Fibroblast of skin of back (primary cell): ENCODE results near the gene SAG. TPM values are rescaled to one million over a fixed set of nuclear protein-coding genes. Genes with fewer than 3 reads are reported as not detected.

Experiments used
- DNase-seq: peaks from one replicate; pipeline ENCODE4 v3.0.0-alpha.2; 2013
- polyA plus RNA-seq, 2 experiments: library from polyadenylated mRNA; unstranded; fragments of 120-200 nt; gene quantifications; one replicate each; pipeline ENCODE4 v1.2.1, GENCODE V29; 2013; ENCODE audit not compliant: insufficient read length in 2 of 2

Gene SAG
- 0.10 TPM for polyA plus RNA-seq (2013, experiment 1 of 2; ENCODE audit: insufficient read length)
- 0.02 TPM for polyA plus RNA-seq (2013, experiment 2 of 2; ENCODE audit: insufficient read length)

DNA sequence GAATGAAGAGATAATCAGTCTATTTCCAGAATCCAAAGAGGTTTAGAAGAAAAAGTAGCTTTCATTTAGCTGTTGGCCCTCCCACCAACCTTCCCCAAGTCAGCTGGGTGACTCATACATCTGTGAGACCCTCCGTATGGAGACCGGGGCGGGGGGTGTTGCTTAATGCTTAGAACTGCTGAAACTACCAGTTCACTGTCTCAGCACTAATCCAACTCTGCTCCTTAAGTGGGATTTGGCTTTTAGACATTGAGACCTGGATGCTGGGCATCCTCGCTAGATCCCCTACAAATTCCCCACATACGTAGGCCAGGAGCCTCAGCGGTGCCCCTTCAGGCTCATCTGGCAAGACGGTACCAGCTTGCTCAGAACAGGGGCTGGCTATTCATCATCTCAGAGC, at the start of gene SAG:
TSS of gene SAG (plus strand) at position 252 of the 400 bp plus-strand sequence. CDS start 1,374 bp downstream, outside the sequence.
- DNase-seq, result no peak

DNA sequence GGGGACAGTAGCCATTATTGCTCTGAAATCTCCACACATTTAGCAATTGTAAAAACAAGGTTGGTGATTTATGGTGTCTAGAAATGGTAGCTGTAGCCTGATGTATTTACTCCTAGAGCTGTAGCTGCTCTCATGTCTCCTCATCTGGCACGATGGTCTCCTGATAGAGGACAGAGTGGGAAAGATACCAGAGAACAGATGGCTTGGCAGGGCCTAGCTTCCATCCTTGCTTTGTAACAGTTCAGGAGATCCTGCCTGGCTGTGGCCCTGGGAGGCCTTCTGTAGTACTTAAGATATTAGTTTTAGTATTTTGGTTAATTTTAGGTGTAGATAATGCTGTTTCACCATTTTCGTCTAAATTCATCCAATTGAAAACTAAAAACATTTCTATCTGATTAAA, 49.4 kb upstream of the SAG start:
- no peak for DNase-seq

DNA sequence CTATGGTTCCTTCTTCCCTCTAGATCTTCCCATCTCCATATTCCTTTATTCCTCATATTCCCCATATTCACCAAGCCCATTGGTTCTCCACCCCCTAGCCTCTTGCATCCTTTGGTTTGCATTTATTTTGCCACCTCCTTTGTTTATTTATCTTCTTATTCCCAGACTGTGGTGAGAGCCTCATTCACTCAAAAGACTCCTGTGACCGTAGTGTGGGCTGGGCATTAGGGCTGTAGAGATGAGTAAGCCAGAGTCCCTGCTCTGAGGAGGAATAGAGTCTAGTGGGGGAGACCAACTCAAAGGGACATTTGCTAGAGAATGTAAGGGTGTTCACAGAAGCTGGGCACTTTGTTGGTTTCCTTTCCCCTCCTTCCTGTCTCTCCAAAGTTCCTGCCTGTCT, 47.9 kb upstream of the SAG start:
- DNase-seq, result no peak

DNA sequence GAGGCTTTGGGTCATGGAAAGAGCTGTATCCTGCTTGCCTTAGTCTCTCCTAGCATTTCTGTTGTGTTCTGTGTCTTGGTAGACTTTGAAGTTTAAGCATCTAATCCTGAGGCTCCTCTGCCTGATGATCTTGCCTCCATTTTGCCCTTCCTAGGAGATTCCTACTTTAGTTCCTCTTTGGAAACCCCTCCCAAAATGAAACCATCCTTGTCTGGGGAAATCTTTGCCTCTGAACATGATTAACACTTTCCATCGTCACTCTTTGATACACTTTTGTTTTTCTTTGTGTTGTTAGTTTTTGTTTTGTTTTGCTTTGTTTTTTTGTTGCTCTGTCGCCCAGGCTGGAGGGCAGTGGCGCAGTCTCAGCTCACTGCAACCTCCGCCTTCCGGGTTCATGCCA, 47.0 kb upstream of the SAG start:
- DNase-seq, result no peak

DNA sequence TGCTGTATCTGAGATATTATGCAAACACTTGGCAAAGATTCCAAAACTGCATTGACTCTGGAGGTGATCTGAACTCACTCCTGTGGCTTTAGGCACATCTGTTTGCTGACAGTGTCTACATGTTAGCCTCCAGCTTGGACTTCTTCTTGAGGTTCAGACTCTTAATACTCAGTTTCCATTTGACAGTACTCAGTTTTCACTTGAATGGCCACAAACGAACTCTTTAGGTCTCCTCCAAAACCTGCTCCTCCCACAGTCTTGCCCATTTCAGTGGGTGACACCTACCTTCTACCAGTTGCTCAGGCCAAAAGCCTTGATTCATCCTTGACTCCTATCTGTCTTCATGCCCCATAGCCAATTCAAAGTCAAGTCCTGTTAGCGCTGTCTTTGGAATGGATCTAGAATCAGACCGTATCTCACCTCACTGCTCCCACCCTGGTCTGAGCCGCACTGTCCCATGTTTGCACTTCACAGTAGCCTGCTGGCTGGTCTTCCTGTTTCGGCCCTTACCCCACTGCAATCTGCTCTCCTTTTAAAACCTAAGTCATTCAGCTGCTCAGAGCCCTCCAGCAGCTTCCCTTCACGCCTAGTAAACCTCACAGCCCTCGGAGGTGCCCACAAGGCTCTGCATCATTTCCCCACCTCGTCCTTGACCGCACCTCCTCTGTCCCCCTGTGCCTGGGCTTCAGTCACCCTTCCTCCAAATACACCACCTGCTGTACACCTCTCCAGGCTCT, 45.6 kb upstream of the SAG start:
- no peak for DNase-seq

DNA sequence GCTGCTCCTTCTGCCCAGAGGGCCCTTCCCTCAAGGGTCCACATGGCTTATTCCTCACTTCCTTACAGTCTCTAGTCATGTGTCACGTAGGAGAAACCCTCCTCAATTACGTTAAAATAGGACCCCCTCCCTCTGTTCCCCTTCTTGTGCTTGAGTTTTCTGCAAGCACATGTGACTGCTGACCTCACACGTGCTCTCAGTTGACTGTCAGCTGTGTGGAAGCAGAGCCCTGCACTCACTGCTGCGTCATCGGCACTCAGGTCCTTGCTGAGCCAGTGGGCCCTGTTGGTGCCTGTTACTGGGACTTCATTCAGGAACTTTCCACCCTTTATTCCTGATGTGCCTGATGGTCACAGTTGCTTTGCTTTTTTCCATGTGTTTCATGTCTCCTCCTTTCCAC, 45.1 kb upstream of the SAG start:
- DNase-seq, result no peak

DNA sequence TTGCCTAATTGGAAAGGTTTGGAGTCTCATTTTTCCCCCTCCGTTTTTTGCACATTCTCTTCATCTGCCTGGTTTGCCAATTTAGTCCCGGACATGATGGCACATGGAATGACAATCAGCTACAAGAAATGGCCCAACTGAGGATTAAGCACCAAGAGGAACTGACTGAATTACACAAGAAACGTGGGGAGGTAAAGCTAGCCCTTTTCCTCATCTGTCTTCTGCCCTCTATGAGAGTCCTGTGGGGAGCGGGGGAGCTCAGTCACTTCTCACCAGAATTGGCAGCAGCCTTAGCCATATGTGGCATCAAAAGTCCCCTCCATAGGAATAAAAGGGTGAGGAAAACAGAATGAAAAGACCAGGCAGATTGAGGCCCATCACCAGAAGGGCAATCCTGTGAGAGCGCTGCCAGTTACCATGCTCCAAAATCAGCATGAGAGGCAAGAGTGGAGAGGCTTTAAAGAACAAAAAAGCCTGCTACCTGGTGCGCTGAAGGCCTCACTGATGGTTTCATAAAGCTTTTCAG, 44.5 kb upstream of the SAG start:
- no peak for DNase-seq

DNA sequence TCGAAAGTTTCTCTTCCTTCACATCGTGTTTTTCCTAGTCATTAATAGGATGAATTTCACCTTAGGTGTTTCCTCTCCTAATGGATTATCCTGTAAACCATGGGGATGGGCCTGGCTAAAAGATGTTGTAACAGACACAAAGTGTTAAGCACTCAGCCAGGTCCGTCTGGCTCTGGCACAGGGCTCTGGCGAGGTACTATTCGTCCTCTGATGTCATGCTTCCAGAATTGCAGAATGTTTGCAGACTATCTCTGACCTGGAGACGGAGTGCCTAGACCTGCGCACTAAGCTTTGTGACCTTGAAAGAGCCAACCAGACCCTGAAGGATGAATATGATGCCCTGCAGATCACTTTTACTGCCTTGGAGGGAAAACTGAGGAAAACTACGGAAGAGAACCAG, 42.9 kb upstream of the SAG start:
- DNase-seq, result no peak

DNA sequence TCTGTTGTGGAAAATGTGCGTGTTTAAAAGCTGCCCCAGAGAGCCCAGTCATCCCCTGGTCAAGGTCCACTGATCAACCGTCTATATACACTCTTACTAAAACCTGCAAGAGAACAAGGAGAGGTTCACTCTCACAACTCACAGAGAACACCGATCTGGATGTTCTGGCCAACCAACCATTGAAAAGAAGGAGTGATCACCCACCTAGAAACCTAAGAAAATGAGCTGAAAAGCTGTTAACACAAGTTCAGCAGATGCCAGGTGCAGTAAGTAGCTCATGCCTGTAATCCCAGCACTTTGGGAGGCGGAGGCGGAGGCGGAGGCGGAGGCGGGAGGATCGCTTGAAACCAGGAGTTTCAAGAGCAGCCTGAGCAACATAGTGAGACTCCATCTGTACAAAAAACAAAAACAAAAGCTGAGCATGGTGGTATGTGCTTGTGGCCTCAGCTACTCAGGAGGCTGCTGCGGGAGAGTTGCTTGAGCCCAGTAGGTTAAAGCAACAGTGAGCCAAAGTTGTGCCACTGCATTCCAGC, 41.7 kb upstream of the SAG start:
- DNase-seq, result no peak

DNA sequence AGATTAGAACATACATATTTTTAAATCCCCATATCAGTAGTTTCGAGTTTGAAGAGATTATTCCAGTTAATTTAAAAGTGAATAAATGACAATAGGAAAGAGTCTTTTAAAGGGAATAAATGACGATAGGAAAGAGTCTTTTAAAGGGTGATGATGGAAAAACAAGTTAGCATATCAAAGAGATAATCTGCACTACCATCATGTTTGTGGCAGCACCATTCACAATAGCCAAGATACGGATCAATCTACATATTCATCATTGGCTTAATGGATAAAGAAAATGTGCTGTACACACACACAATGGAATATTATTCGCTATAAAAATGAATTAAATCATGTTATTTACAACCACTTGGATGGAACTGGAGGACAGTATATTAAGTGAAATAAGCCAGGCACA, 41.1 kb upstream of the SAG start:
- DNase-seq, result no peak

DNA sequence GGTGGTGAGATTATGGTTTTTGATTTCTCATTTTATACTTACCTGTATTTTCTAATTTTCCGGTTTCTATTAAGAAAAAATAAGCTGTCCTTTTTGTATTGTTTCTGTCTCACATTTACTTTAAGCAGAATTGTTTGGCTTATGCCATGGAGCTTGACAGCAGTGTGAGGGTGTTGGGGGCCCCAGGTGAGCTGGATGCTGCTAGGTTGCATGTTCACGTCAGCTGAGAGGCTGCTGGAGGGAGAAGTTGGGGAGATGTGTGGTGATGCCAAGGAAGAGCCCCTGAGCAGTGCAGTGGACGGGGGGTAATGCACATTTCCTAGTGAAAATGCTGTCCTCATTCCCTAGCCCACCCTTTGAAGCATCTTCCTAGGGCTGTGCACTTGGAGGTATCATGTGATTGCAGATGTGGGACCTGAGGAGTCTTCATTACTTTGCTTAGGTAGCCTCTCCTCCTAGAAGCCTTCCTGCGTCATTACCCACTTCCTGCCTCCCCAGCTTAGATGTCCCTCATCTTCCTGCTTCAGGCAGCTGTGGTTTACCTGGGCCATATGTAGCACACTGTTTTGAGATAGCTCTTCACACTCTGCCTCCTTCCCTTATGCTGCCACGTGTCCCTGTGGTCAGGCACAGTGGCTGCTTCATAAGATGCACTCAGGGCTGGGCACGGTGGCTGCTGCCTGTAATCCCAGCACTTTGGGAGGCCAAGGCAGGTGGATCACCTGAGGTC, 39.9 kb upstream of the SAG start:
- DNase-seq, result no peak

DNA sequence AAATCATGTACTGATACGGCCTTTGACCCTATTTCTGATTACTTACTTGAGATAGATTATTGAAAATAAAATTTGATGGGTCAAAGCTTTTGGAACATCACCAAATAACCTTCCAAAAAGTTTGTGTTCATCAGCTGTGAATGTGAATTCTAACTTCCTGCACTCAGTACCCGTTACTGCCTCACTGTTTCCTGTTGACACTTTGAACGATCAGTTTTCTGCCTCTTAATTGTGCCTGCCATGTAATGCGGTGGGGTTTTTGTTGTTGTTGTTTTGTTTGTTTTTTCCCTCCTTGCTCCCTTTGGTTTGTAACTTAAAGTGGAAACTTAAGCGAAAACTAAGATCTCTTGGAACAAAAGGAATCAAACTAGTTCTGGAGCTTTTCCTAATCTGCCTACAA, 37.2 kb upstream of the SAG start:
- no peak for DNase-seq

DNA sequence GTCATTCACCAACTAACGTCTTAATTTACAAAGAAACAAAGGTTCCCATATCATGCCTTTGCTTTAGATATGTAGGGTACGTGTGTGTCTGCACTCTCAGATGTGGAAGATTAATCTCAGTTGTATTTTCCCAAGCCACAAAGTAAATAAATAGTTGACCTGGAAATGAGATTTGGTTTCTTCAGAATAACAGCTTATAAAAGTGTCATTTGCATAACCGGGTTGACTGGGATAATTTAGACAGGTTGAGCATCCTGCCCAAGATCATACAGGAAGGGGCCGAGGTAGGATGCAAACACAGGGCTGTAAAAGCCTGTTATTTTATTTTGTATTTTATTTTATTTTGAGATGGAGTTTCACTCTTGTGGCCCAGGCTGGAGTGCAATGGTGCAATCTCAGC, 36.7 kb upstream of the SAG start:
- no peak for DNase-seq

DNA sequence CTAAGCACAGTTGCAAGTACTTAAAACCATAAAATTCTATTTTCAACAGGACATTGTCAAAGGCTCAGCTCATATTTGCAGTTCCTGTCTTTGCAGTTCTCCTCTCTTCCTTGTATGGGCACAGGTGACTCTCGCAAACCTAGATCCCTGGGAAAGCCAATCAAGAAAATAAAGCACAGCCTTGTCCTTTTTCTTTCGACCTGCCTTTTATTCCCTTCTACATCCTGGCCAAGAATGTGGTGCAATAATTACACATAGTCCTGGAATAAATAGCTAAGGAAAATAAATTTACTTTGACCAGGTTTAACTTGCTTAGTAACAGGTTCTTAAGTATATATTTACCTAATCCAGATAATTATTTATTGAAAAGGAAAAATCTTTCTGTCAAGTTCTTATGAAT, 35.9 kb upstream of the SAG start:
- DNase-seq, result no peak

DNA sequence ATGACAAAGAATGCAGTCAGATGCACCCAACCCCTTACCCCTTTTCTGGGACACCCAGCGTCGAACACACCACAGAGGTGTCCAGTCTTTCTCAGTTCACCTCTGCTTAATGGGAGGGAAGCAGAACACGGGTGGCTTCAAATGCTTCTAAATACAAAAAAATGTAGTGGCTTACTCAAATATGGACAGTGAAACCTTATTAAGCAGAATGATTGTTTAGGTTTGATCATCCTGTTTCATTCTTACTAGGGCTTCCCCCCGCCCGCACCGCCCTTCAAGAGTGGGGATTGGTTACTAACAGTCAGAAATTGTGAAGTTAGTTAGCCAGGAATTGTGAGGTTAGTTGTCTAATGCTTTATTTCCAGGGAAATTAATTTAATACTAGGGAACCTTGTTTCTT, 34.5 kb upstream of the SAG start:
- DNase-seq, result no peak

DNA sequence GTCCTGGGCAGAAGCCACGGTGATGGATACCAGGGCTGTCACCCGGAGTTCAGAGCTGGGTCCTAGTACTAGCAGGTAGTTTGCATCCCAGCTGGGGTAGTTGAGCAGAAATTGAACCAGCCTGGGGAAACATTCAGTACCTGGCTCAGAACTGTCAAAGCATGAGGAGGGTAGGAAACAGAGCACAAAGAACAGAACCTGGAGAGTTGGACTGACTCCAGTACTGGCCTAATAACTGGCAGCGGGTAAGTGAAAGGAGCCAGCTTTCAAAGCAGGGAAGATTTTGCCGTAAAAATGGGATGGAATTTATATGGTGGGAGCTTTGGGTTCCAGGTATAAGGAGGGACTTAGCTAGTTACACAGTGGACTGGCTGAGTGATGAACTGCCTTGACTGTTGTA, 32.4 kb upstream of the SAG start:
- no peak for DNase-seq

DNA sequence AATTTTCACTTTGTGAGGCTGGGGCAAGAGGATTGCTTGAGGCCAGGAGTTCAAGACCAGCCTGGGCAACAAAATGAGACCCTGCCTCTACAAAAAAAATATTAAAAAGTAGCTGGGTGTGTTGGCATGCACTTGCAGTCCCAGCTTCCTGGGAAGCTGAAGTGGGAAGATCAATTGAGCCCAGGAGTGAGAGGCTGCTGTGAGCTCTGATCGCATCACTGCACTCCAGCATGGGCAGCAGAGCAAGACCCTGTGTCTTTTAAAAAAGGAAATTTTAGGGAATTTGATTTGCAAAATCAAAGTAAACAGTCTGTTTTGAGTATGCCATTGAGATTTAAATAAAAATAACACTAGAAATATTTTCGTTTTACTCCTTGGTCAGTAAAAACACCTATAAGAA, 28.7 kb upstream of the SAG start:
- DNase-seq, result no peak

DNA sequence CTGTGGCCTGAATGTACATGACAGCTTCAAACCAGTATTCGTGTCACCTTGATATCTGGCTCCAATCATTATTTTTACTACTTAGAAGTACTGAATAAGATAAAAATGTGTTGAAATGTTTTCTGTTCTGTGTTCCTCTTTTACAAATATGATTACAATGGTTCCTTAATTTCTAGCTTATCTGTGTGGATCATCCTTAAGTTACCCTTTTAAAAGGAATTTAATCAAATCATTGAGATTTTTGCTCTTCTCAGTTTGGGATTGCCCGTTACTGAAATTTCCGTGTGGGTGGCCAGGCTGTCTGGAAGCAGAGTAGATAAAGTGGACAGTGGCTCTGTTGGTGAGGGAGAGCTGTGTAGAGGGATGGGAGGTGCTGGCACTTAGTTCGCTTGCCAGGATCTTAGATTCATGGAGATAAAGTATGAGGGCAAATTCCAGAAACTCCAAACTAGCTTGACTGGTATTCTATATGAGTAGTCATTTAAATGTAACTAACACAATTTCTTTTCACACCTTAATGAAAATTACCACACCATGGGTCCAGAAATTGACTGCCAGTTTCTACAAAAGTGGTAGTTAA, 27.4 kb upstream of the SAG start:
- no peak for DNase-seq

DNA sequence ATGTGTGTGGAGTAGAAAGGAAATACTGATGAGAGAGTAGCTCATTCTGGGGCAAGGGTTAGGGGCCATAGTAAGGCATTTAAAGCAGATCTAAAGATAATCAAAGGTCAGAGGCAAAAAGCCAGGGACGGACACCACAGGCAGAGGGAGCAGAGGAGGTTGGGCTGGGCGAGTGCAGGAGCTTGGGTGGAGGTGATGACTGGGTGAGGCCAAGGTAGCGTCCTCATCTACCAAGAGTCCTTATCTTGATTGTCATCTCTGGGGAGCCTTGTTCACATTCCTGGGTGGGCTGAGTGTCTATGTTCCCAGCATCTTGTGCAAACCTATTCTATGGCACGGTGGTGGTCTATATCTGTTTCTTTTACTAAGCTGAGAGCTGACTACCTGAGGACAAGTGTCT, 26.1 kb upstream of the SAG start:
- no peak for DNase-seq

DNA sequence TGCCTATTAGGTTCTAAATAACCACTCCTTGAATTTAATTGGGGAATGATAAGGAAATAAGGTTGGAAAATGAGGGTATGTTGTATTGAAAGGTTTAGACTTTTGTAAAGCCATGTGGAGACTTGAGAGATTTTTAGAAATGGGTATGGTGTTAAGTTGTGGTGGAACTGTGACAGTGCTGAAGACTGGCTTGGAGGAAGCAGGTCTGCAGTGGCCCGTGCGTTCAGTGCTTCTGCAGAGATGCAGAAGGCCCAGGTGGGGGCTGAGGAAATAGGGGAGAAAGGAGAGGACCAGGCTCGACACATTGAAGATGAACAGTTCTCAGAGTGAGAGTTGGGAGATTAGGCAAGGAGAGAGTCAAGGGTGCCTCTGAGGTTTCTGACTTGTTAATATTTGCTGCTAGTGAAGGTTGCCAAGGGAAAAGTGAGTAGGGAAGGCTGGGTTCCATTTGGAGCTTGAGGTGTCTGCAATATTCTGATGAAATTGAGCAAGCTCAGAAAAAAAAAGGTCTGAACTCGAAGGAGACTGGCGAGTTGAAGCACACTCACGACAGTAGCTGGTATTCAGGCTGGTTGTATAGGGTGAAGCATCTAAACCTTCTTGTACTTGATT, 25.5 kb upstream of the SAG start:
- DNase-seq, result no peak

DNA sequence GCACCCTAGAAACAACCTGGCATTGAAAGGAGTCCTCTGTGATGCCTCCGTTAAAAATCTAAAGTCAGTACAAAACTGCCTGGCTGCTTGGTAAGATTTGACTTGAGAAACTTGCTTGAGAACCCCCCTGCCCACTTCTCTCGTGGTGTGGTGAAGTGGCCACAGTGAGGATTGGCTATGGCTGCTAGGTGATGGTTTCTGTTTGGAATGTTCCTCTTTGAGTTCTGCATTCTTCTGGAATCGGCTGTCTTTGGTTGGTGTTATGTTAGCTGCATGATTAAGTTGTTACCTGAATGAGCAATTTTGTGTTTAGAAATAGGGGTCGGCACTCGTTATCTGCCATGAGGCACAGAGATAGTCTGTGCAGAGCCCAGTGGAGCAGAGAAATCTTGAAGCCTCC, 21.7 kb upstream of the SAG start:
- DNase-seq, result peak; percentile 7

DNA sequence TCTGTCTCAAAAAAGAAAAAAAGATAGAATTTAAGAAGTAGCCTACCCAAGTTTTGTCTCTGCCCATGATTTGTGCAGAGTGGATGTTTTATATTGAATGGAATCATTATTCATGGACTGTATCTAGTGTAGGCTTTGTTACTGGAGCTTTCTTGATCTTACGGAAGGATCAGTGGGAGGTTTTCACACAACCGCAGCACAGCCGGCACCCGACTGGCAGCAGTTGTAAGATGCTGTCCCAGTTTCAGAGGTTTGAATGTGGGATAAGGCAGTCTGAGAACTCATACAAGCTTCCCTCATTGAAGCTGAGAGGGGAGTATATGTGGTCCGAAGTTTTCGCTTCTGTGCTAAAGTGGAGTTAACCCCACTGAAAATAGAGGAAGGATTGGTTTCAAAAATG, 19.7 kb upstream of the SAG start:
- DNase-seq, result no peak

DNA sequence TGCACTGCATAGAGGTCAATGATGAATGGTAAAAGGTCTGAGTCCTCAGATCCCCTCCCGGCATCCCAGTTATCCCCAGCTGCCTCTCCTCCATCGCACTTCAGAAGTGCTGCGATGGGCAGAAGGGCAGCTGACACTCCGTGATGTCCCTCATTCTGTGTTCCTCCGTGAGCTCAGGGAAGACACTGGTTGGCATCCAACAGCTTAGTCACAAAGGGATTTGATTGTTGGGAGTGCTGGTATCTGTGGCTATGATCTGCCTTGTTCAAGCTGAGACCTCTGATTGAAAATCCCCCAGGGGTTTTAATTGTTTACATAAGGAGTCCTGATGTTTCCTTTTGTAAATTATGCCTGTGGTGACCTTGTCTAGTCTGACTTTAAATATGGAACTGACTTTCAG, 19.0 kb upstream of the SAG start:
- peak; percentile 7 for DNase-seq
